C4-2B (cell line): Measurements from ENCODE around the gene OGDHL.

ENCODE experiments used
- CTCF ChIP-seq: fragments of 450-650 bp; conservative IDR thresholded peaks from 2 replicates; pipeline ENCODE4 v1.5.1; 2017; ENCODE audit warnings: mild to moderate bottlenecking
- ZFX ChIP-seq: fragments of 450-650 bp; IDR thresholded peaks from 2 replicates; pipeline ENCODE4 v1.6.1; 2017

- no peak for TF ChIP-seq ZFX
- no peak for TF ChIP-seq CTCF
These were observed 828 bp downstream of the OGDHL start for GRCh38 chr10:49761201-49761788.
